C4-2B (cell line): ENCODE data around the gene ATP1A4.

Experiments used
- ZFX ChIP-seq: fragments of 450-650 bp; IDR thresholded peaks from 2 replicates; pipeline ENCODE4 v1.6.1; 2017
- TF ChIP-seq, protein P1 (sequence below): fragments of 450-650 bp; conservative IDR thresholded peaks from 2 replicates; pipeline ENCODE4 v1.5.1; 2017; ENCODE audit warnings: mild to moderate bottlenecking

DNA sequence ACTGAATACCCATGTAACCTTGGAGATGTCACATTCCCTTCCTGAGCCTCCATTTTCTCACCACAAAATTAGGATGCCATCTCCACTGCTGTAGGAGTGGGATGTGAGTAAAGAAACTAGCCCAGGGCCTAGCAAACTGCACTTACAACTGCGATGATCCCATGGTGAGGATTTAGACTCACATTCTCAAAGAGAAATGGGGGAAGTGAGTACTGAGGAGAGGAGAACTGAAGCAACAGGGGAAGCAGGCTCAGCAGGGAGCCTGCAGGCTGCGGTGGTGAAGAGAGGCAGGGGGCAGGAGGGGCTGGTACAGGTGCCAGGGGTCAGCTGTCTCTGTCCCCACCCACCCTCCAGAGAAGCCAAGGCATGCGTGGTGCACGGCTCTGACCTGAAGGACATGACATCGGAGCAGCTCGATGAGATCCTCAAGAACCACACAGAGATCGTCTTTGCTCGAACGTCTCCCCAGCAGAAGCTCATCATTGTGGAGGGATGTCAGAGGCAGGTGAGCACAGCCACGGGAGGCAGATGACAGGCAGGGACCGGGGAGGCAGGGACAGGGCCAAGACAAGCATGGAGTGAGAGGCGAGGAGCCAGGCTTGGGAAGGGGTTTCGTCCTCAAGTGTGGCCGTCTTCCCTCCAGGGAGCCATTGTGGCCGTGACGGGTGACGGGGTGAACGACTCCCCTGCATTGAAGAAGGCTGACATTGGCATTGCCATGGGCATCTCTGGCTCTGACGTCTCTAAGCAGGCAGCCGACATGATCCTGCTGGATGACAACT, 16.4 kb upstream of the ATP1A4 start:
- TF ChIP-seq, protein P1, sequence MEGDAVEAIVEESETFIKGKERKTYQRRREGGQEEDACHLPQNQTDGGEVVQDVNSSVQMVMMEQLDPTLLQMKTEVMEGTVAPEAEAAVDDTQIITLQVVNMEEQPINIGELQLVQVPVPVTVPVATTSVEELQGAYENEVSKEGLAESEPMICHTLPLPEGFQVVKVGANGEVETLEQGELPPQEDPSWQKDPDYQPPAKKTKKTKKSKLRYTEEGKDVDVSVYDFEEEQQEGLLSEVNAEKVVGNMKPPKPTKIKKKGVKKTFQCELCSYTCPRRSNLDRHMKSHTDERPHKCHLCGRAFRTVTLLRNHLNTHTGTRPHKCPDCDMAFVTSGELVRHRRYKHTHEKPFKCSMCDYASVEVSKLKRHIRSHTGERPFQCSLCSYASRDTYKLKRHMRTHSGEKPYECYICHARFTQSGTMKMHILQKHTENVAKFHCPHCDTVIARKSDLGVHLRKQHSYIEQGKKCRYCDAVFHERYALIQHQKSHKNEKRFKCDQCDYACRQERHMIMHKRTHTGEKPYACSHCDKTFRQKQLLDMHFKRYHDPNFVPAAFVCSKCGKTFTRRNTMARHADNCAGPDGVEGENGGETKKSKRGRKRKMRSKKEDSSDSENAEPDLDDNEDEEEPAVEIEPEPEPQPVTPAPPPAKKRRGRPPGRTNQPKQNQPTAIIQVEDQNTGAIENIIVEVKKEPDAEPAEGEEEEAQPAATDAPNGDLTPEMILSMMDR = no peak
- no peak for TF ChIP-seq ZFX
